NCI-H146 (cell line): ENCODE measurements around the gene FGFR1OP2.
"Not testable (repeated sequence)": the region's sequence is repeated elsewhere in the genome, so short reads cannot be mapped to it uniquely, and the experiment has no call there.

ENCODE experiments used
- DNase-seq: peaks from one replicate; lab custom pipeline; 2025; lab: John Stamatoyannopoulos, UW

The FGFR1OP2 gene

GRCh38 chr12:26941215-26941594, 2.9 kb downstream of the FGFR1OP2 start:
- DNase-seq, result no peak

- no peak for DNase-seq
These were observed 10.0 kb downstream of the FGFR1OP2 start for GRCh38 chr12:26948309-26948708.

GRCh38 chr12:26953447-26953846, 15.2 kb downstream of the FGFR1OP2 start:
- no peak for DNase-seq

GRCh38 chr12:26954027-26954426, 15.8 kb downstream of the FGFR1OP2 start:
- no peak for DNase-seq

- not testable (repeated sequence) for DNase-seq
These were observed 23.1 kb downstream of the FGFR1OP2 start for GRCh38 chr12:26961391-26961790.

- no peak for DNase-seq
These were observed 23.5 kb downstream of the FGFR1OP2 start for GRCh38 chr12:26961803-26962202.

GRCh38 chr12:26963413-26963812, 25.1 kb downstream of the FGFR1OP2 start:
- DNase-seq, result no peak

- no peak for DNase-seq
These were observed 28.6 kb downstream of the FGFR1OP2 start for GRCh38 chr12:26966842-26967241.

GRCh38 chr12:26970136-26970535, 31.9 kb downstream of the FGFR1OP2 start:
- no peak for DNase-seq

GRCh38 chr12:26971963-26972362, 33.7 kb downstream of the FGFR1OP2 start:
- DNase-seq, result no peak

GRCh38 chr12:26976687-26977086, 38.4 kb downstream of the FGFR1OP2 start:
- no peak for DNase-seq

- DNase-seq, result no peak
These were observed 40.5 kb downstream of the FGFR1OP2 start for GRCh38 chr12:26978801-26979200.

- no peak for DNase-seq
These were observed 41.5 kb downstream of the FGFR1OP2 start for GRCh38 chr12:26979733-26980132.

GRCh38 chr12:26982866-26983265, 44.6 kb downstream of the FGFR1OP2 start:
- DNase-seq, result no peak

GRCh38 chr12:26987634-26988424, 49.6 kb downstream of the FGFR1OP2 start:
- no peak for DNase-seq

- no peak for DNase-seq
These were observed 50.4 kb downstream of the FGFR1OP2 start for GRCh38 chr12:26988703-26989102.

GRCh38 chr12:26989873-26990272, 51.6 kb downstream of the FGFR1OP2 start:
- DNase-seq, result no peak

GRCh38 chr12:26991826-26992225, 53.6 kb downstream of the FGFR1OP2 start:
- no peak for DNase-seq

- DNase-seq, result no peak
These were observed 55.8 kb downstream of the FGFR1OP2 start for GRCh38 chr12:26994109-26994508.

GRCh38 chr12:26995706-26996105, 57.4 kb downstream of the FGFR1OP2 start:
- DNase-seq, result no peak

- DNase-seq, result no peak
These were observed 58.7 kb downstream of the FGFR1OP2 start for GRCh38 chr12:26997003-26997402.

GRCh38 chr12:27000961-27001360, 62.7 kb downstream of the FGFR1OP2 start:
- DNase-seq, result no peak

- DNase-seq, result no peak
These were observed 63.4 kb downstream of the FGFR1OP2 start for GRCh38 chr12:27001663-27002062.

GRCh38 chr12:27002141-27002540, 63.9 kb downstream of the FGFR1OP2 start:
- no peak for DNase-seq
